Neural cell (in vitro differentiated cells): ENCODE data around the gene ASIC2. TPM values are rescaled to one million over a fixed set of nuclear protein-coding genes. Genes with fewer than 3 reads are reported as not detected.

Experiments used
- H2AFZ ChIP-seq: fragments of 200-600, 300-800 bp; sonication (generic), shearing (Covaris generic); 2 replicates; pipeline ENCODE4 v1.6.0; 2014; ENCODE audit warnings: low read depth, mild to moderate bottlenecking, antibody characterized with exemption, low read length, moderate library complexity
- H3F3A ChIP-seq: fragments of 200-600 bp; shearing (Covaris generic); 2 replicates; pipeline ENCODE4 v1.6.1; 2016; ENCODE audit warnings: mild to moderate bottlenecking, moderate library complexity, mixed read lengths, antibody characterized with exemption, low read length; ENCODE audit not compliant: insufficient read depth, poor library complexity, severe bottlenecking
- H3K27ac ChIP-seq: fragments of 200-600, 300-800 bp; sonication (generic), shearing (Covaris generic); 2 replicates; pipeline ENCODE4 v1.5.1; 2014; ENCODE audit warnings: mild to moderate bottlenecking, low read length, moderate library complexity
- H3K27me3 ChIP-seq: fragments of 300-800, 200-600 bp; sonication (generic), shearing (Covaris generic); 2 replicates; pipeline ENCODE4 v1.6.0; 2014; ENCODE audit warnings: mild to moderate bottlenecking, low read depth, low read length, moderate library complexity; ENCODE audit not compliant: insufficient read depth
- H3K36me3 ChIP-seq: fragments of 300-800, 200-600 bp; sonication (generic), shearing (Covaris generic); 2 replicates; pipeline ENCODE4 v1.5.1; 2014; ENCODE audit warnings: mild to moderate bottlenecking, antibody characterized with exemption, low read length, moderate library complexity; ENCODE audit not compliant: insufficient read depth
- H3K4me2 ChIP-seq: fragments of 300-800, 200-600 bp; sonication (generic), shearing (Covaris generic); 2 replicates; pipeline ENCODE4 v1.6.0; 2014; ENCODE audit warnings: mild to moderate bottlenecking, low read length
- H3K4me3 ChIP-seq: fragments of 300-800, 200-600 bp; sonication (generic), shearing (Covaris generic); 2 replicates; pipeline ENCODE4 v1.5.1; 2014; ENCODE audit warnings: mild to moderate bottlenecking, low read length, moderate library complexity
- H3K79me2 ChIP-seq: fragments of 200-600 bp; shearing (Covaris generic); replicated peaks from 2 replicates; pipeline ENCODE4 v1.6.0; 2014; ENCODE audit warnings: mild to moderate bottlenecking, low read length, moderate library complexity; ENCODE audit not compliant: insufficient read depth
- H3K9ac ChIP-seq: fragments of 300-800, 200-600 bp; sonication (generic), shearing (Covaris generic); 2 replicates; pipeline ENCODE4 v1.6.1; 2016; ENCODE audit warnings: mild to moderate bottlenecking, low read length, mixed read lengths
- H3K9me2 ChIP-seq: fragments of 200-600 bp; shearing (Covaris generic); 2 replicates; pipeline ENCODE4 v1.6.1; 2016; ENCODE audit warnings: mild to moderate bottlenecking, low read length, mixed read lengths; ENCODE audit not compliant: insufficient read depth
- H3K9me3 ChIP-seq: fragments of 200-600, 300-800 bp; sonication (generic), shearing (Covaris generic); 2 replicates; pipeline ENCODE4 v1.6.1; 2016; ENCODE audit warnings: mild to moderate bottlenecking, mixed run types, low read length, moderate library complexity, mixed read lengths
- H4K20me1 ChIP-seq: fragments of 200-600 bp; shearing (Covaris generic); 2 replicates; pipeline ENCODE4 v1.6.1; 2016; ENCODE audit warnings: mild to moderate bottlenecking, mixed run types; ENCODE audit not compliant: insufficient read depth
- EP300 ChIP-seq: fragments of 450-650 bp; conservative IDR thresholded peaks from 2 replicates; pipeline ENCODE4 v1.6.1; 2014; ENCODE audit warnings: antibody characterized with exemption, mild to moderate bottlenecking, moderate library complexity; ENCODE audit not compliant: poor library complexity, severe bottlenecking
- EZH2 ChIP-seq: fragments of 200-600, 300-800 bp; shearing (Covaris generic), sonication (generic); IDR thresholded peaks from 2 replicates; pipeline ENCODE4 v1.6.1; 2014; ENCODE audit warnings: antibody characterized with exemption, low read length, borderline replicate concordance, mild to moderate bottlenecking; ENCODE audit not compliant: insufficient read depth, poor library complexity, severe bottlenecking
- MXI1 ChIP-seq: fragments of 450-650 bp; conservative IDR thresholded peaks from 2 replicates; pipeline ENCODE4 v1.6.1; 2014; ENCODE audit warnings: antibody characterized with exemption, mild to moderate bottlenecking; ENCODE audit not compliant: poor library complexity, severe bottlenecking
- POLR2AphosphoS5 ChIP-seq: IDR thresholded peaks from 2 replicates; pipeline ENCODE4 v1.6.1; 2012
- RAD21 ChIP-seq: fragments of 450-650 bp; conservative IDR thresholded peaks from 2 replicates; pipeline ENCODE4 v1.6.1; 2014; ENCODE audit warnings: antibody characterized with exemption, mild to moderate bottlenecking, moderate library complexity
- SMC3 ChIP-seq: fragments of 450-650 bp; conservative IDR thresholded peaks from 2 replicates; pipeline ENCODE4 v1.6.1; 2014; ENCODE audit warnings: antibody characterized with exemption, mild to moderate bottlenecking, moderate library complexity; ENCODE audit not compliant: poor library complexity
- TAF1 ChIP-seq: IDR thresholded peaks from 2 replicates; pipeline ENCODE4 v1.6.1; 2012; ENCODE audit warnings: low read depth
- polyA plus RNA-seq: library from polyadenylated mRNA; depleted of rRNA; stranded (reverse); fragments of >200 nt; gene quantifications from 2 replicates; pipeline ENCODE4 v1.2.3, GENCODE V29; 2014
- TF ChIP-seq, protein P1 (sequence below): IDR thresholded peaks from 2 replicates; pipeline ENCODE4 v1.6.1; 2012; ENCODE audit warnings: borderline replicate concordance
- TF ChIP-seq, protein P2 (sequence below): fragments of 450-650 bp; IDR thresholded peaks from 2 replicates; pipeline ENCODE4 v1.5.1; 2014; ENCODE audit warnings: antibody characterized with exemption, mild to moderate bottlenecking, moderate library complexity; ENCODE audit not compliant: poor library complexity, severe bottlenecking

The ASIC2 gene
- polyA plus RNA-seq, 1 donor from 2014 or later = 2.4 TPM

DNA sequence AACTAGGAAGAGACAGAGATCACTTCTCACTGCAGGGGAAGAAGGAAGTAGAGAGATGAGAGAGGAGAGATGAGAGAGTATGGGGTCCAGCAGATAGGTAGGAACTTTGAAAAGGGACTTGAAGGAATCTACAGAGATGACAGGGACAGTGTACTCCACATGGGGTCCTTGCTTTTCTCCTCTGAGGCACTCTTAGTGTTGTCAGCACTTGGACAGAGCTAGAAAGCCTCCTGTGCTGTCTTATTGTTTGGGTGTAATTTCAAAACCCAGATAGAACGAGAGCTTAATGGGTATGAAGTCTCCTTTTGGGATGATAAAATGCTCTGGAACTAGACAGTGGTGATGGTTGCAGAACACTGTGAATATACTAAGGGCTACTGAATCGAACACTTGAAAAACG, 65.2 kb downstream of the ASIC2 start:
- no peaks in the 10 kb centered on the region for H3K36me3 ChIP-seq
- H3F3A ChIP-seq = no peaks in the 10 kb centered on the region
- no peaks in the 10 kb centered on the region for H3K9me3 ChIP-seq
- H4K20me1 ChIP-seq = no peaks in the 10 kb centered on the region
- no peaks in the 10 kb centered on the region for H3K9me2 ChIP-seq
- no peak overlapping the region for H2AFZ ChIP-seq
- no peaks in the 10 kb centered on the region for H3K79me2 ChIP-seq
- no peaks in the 10 kb centered on the region for H3K27me3 ChIP-seq
- TF ChIP-seq EZH2 (no peak), MXI1 (no peak), POLR2AphosphoS5 (no peak), EP300 (no peak), SMC3 (no peak), RAD21 (no peak), TAF1 (no peak)
- TF ChIP-seq, protein P1, sequence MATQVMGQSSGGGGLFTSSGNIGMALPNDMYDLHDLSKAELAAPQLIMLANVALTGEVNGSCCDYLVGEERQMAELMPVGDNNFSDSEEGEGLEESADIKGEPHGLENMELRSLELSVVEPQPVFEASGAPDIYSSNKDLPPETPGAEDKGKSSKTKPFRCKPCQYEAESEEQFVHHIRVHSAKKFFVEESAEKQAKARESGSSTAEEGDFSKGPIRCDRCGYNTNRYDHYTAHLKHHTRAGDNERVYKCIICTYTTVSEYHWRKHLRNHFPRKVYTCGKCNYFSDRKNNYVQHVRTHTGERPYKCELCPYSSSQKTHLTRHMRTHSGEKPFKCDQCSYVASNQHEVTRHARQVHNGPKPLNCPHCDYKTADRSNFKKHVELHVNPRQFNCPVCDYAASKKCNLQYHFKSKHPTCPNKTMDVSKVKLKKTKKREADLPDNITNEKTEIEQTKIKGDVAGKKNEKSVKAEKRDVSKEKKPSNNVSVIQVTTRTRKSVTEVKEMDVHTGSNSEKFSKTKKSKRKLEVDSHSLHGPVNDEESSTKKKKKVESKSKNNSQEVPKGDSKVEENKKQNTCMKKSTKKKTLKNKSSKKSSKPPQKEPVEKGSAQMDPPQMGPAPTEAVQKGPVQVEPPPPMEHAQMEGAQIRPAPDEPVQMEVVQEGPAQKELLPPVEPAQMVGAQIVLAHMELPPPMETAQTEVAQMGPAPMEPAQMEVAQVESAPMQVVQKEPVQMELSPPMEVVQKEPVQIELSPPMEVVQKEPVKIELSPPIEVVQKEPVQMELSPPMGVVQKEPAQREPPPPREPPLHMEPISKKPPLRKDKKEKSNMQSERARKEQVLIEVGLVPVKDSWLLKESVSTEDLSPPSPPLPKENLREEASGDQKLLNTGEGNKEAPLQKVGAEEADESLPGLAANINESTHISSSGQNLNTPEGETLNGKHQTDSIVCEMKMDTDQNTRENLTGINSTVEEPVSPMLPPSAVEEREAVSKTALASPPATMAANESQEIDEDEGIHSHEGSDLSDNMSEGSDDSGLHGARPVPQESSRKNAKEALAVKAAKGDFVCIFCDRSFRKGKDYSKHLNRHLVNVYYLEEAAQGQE = no peak
- TF ChIP-seq, protein P2, sequence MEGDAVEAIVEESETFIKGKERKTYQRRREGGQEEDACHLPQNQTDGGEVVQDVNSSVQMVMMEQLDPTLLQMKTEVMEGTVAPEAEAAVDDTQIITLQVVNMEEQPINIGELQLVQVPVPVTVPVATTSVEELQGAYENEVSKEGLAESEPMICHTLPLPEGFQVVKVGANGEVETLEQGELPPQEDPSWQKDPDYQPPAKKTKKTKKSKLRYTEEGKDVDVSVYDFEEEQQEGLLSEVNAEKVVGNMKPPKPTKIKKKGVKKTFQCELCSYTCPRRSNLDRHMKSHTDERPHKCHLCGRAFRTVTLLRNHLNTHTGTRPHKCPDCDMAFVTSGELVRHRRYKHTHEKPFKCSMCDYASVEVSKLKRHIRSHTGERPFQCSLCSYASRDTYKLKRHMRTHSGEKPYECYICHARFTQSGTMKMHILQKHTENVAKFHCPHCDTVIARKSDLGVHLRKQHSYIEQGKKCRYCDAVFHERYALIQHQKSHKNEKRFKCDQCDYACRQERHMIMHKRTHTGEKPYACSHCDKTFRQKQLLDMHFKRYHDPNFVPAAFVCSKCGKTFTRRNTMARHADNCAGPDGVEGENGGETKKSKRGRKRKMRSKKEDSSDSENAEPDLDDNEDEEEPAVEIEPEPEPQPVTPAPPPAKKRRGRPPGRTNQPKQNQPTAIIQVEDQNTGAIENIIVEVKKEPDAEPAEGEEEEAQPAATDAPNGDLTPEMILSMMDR = no peak
- H3K27ac ChIP-seq = no peak overlapping the region
- no peak overlapping the region for H3K4me3 ChIP-seq
- no peak overlapping the region for H3K4me2 ChIP-seq
- no peak overlapping the region for H3K9ac ChIP-seq

DNA sequence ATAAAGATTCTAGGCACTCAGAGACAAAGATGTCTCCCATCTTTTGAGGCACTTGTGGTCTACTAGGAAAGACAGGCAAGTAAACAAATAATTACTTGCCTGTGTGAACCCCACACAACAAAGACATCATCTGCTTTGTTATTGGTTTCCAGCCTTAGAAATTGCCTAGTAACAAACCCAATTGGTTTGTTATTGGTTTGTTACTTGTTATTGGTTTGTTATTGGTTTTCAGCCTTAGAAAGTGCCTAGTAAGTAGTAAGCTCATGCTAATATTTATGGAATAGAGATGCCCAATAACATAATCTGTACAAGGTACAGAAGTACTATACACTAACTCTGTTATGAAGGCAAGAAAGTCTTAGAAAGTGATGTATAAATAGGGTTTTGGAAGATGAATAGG, 67.1 kb downstream of the ASIC2 start:
- Histone ChIP-seq H3K27me3 (no peaks in the 10 kb centered on the region), H2AFZ (no peak overlapping the region), H3K9ac (no peak overlapping the region), H3F3A (no peaks in the 10 kb centered on the region), H3K4me3 (no peak overlapping the region), H3K9me2 (no peaks in the 10 kb centered on the region), H3K9me3 (no peaks in the 10 kb centered on the region), H3K36me3 (no peaks in the 10 kb centered on the region), H4K20me1 (no peaks in the 10 kb centered on the region), H3K4me2 (no peak overlapping the region), H3K27ac (no peak overlapping the region), H3K79me2 (no peaks in the 10 kb centered on the region)
- no peak for TF ChIP-seq RAD21
- TF ChIP-seq, protein P1 = no peak
- TF ChIP-seq EP300 = no peak
- TF ChIP-seq SMC3 = no peak
- no peak for TF ChIP-seq POLR2AphosphoS5
- no peak for TF ChIP-seq TAF1
- no peak for TF ChIP-seq EZH2
- no peak for TF ChIP-seq MXI1
